ELR (cell line): ENCODE results near the gene POFUT1.
A peak's percentile ranks its signal among the peaks of the same experiment; 100 is the strongest.
"Not testable (repeated sequence)": the region's sequence is repeated elsewhere in the genome, so short reads cannot be mapped to it uniquely, and the experiment has no call there.

Experiments
- DNase-seq: peaks from one replicate; pipeline ENCODE4 v3.0.0-alpha.2; 2015; ENCODE audit warnings: low read depth

Gene POFUT1

DNA sequence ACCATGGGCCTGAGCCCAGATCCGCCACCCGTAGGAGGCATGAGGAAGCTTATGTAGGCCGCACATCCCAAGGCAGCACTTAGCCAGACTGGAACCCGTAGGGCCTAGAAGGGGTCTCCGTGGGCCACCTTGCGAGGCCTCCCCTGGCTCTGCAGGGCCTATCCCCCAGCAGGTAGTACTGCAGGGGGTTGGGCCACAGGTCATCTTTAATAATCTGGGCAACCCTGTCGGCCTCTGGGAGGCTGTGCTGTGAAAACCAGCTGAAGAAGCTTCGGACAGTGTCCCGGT, 18.6 kb upstream of the POFUT1 start:
- DNase-seq = no peak

DNA sequence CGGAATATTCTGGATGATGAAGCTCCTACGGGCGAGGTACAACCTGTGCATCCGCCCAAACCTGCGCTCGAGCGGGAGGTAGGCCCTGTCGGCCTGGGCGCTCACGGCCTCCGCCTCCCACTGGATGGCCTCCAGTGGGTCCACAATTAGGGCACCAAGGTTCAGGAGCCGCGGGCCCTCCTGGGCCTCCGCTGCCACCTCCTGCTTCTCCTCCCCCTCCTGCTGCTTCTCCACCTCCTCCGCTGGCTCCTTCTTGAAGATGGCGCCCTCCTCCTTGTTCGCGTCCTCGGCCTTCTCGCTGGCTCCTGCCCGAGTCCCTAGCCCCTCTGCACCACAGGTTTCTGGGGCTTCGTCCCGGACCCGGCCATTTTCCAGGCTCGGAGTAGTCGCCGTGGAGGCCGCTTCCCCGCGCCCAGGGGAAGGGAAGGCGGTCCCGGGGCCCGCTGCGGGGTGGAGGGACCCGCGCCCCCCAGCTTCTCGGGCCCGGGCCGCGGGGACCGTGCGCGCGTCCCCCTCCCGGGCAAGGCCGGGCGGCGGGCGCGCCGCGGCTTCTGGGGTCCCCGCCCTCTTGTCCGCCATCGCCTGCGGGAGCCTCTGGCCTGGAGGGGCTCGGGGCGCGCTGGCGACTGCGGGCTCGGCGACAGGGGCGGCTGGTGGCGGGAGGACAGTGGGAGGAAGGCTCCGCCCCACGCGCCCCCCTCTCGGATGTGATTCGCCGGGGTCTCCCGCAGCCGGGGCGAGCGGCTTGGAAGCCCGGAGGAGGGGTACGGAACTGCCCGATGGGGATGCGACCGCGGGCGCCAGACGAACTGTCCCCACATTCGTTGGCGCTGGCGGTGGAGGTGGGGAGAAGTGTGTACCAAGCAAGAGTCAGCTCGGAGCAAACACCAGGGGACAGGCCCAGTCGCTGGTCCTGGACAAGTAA, 17.7 kb upstream of the POFUT1 start:
- DNase-seq = peak; percentile 50

DNA sequence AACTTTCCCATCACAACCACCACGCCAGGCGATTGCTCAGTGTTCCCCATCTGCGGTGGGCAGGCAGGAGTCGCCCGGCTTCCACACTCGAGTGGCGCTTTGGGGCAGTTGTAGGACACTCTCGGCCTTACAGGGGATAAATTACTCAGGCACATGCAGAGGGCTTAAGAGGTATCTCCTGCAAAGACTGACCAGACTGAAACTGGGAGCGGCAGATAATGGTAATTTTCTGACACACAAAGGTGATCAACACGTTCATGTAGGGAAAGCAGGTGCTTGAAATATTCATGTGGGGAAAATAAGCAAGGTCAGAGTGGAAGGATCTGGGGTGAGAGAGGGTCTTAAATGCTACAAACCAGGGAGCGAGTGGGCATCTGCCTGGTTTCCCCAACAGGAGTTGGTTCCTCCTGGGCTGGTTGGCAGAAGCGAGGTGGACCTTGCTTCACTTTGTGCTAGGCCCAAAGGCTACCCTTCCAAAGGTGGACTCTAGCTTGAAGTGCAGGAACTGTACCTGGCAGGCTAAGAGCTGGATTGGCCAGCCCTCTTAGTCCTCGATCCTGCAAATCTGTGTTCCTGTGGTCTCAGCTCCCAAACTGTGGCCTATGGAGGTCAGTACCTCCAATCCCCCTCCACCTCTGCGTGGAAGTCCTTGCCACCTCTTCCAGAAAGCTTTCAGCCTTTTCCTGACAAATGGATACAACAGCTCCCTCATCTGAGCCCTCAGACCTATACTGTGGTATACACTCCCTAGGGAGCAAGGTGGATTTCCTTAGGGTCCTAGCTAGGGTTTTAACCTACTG, 16.9 kb upstream of the POFUT1 start:
- DNase-seq = no peak

- DNase-seq = no peak
Measured at GRCh38 chr20:32191422-32191821, 16.3 kb upstream of the POFUT1 start.

DNA sequence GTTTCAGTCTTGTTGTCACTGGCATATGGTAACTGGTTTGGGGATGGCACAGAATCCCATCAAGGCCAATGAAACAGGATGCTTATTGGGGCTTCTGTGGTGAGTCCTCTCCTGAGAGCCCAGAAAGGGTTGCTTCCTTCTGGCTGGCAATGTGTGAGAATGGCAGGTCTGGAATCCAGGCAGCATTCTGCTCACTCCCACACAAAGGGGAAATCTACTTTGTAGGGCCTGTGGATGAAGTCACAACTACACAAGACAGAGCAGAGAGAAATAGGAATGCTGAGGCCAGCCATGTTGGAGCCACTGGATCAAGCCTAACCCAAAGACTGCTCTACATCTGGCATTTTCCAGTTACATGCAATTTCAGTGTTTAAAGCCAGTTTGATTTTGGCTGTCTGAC, 15.8 kb upstream of the POFUT1 start:
- DNase-seq = no peak

DNA sequence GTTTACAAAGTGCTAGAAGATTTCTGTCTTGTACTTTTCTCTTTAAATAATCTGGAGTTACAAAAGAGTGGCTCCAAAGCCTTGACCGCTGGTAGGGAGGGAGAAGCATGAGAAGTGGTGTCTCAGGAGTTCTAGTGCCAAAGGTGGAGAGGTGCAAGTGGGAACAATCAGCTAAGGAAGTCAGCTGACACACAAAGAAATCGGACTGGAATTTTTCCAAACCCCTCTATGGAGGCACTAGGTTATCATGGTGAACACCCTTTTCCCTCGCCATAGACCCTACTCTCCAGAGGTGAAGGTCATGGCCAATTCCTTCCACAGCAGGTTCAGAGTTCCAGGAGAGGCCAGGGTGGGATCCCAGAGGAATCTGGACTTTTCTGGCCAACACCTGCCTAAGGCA, 15.0 kb upstream of the POFUT1 start:
- DNase-seq = no peak

DNA sequence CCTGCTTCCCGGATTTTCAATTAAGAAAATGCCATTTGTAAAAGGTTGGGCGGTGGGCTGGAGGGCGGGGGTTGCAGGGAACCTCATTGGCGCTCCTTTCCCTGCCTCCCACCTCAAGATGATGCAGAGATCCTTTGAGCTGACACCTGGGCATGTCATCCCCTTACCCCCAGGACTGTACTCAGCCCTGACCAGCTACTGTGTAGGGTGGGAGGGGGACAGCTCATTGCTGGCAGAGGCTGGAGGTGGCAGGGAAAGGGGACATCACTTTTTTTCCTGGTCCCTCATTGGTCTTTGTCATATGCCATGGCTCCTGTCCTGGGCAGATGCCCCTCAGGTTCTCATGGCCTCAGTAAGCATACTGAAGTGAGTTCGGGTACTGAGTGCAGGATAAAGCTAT, 14.3 kb upstream of the POFUT1 start:
- not testable (repeated sequence) for DNase-seq

- no peak for DNase-seq
Measured at GRCh38 chr20:32193996-32194395, 13.7 kb upstream of the POFUT1 start.

DNA sequence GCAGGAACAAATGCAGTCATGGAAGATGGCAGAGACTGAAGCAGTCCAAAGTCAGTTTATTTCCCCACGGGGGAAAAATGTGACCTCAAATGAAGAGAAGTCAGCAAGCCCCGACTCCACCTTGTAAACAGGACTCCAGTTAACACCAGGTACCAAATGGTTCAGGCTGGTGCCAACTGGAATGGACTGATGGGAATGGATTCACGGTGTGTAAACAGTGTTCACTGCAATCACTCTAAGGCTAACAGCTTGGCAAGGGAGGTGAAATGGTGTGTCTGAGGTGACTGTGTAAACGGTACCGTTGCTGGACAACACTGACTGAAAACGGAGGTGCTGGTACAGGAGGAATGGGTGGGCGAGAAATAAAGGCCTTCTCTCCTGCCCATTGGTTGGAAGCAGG, 12.1 kb upstream of the POFUT1 start:
- DNase-seq = no peak

DNA sequence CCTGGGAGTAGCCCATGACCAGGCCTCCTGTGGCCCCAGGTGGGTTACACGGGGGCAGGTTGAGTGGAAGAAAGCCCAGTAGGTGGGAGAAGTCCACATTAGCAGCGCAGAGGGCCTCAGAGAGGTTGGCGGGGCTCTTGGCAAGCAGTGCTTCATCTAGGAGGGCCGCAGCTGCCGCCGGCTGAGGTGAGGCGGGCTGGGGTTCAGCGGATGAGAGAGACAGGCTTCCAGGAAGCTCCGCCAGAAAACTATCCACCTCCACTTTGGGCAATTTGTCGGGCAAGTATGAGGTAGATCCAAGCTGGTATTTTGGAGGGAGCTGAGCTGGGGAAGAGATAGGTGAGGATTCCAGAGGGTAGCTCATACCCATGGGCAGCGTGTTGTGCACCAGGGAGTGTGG, 11.1 kb upstream of the POFUT1 start:
- not testable (repeated sequence) for DNase-seq

DNA sequence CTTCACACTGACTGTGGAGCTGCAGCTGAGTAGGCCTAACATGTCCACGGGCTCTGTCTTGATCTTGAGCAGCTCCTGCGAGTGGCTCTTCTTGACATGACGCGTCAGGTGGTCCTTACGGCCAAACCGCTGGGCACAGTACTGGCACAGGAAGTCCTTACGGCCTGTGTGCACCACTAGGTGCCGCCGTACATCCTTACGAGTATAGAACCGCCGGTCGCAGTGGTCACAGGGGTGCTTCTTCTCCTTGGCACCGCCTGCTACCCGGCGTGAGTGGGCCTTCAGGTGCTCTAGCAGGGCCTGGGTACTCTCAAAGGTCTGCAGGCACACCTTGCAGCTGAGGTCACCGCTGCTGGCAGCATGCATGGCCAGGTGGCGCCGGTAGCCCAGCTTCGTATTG, 10.5 kb upstream of the POFUT1 start:
- not testable (repeated sequence) for DNase-seq

DNA sequence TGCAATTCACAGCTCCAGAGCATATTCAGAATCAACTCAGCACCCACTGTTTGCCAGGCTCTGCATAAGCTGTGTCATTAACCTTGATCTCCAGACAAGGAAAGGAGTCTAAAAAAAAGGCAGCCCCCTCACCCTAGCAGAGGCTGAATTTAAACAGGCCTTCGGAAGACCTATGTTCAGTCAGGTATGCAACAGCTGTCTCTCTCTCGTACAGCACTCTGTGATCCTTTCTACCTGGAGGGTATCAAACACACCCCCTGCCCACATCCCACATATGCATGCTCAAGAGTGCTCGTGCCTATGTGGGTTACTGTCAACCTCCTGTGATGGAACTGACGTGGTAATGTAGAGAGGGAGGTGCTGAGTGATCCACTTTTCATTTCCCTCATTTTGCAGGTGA, 8.7 kb upstream of the POFUT1 start:
- DNase-seq = no peak

DNA sequence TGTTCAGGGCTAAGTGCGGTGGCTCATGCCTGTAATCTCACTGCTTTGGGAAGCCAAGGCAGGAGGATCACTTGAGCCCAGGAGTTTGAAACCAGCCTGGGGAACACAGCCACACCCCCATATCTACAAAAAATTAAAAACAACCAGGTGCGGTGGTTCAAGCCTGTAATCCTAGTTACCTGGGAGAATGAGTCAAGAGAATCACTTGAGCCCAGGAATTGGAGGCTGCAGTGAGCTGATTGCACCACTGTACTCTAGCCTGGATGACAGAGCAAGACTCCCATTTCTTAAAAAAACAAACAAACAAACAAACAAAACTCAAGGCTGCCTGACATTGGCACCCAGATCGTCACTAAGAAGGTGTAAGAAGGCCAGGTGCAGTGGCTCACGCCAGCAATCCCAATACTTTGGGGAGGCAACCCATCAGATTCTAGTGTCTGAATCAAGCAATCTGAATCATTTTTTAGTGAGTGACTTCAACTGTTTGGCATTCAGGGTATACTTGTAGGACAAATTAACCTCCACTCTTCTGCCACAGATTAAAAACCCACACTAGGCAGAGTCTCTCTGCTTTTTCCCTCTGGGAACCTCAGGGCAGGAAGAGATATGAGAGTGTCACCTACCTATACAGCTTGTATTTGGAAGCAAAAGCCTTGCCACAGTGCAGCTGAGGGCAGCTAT, 6.2 kb upstream of the POFUT1 start:
- peak; percentile 63 for DNase-seq

GRCh38 chr20:32201977-32202363, 5.7 kb upstream of the POFUT1 start:
- no peak for DNase-seq

DNA sequence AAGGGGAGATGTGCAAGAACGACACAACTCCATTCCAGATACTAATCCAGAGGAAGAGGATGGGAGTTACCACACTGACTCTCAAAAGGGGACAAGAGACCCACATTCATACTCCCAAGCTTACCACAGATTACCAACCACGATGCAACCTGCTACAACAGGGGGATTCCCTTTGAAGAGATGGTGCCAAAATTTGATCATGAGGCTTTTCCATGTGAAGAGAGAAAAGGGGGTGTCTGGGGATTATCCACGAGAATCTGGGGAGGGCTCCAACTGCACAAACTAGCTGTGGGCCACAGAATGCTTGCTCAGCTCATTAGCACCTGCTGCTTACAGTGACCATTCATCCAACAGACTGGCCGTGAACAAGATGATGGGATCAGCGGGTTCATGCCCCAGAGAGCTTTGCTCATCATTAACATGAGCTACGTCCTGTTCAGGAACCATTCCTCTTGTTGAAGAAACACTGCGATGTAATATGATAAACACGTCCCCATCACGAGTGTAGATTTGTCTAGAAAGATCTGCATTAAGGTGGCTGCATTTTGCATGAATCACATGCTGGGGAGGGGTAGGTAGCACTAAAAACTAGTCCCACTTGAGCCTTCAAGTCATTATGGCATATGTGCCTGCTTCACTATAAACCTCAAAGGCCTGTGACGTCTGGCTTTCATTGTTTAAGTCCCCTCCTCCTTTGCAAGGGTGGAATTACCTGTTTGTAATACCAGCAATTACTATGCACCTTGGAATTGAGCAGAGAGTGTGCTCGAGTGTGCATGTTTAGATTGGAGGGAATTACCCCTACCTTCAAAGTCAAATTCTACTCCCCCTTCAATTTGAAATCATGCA, 4.1 kb upstream of the POFUT1 start:
- DNase-seq = no peak

- no peak for DNase-seq
Measured at GRCh38 chr20:32204205-32205109, 3.2 kb upstream of the POFUT1 start.

DNA sequence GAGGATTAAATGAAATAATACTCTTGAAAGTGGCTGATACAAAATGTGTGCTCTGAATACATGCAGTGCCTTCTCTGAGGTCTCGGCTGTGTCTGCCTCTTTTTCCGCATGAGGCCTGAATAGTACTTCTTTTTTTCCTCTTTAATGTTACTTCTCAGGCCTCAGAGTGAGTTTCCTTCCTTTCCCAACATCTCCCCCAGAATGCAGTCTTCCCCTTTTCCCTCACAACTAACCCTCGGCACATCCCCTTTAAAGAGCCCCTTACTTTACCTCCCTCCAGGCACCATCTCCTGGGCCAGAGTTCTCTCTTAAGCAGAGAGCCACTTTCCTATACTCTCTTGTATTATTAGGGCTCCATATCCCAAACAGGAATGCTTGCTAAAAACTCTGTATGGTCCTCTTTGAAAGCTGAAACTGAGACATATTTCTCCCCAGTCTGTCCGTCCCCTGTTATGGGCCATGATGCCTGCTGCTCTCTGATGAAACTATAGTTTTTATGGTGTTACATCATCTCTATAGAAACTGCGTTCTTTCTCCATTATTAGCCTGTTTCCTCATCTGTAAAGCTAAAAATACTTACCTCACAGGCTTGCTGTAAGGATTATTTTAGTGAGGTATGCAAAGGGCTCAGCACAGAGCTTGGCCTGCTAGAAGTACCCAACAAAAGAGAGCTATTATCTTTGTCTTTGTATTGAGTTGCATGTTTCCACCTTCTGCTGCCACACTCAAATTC, 2.4 kb upstream of the POFUT1 start:
- DNase-seq = no peak

DNA sequence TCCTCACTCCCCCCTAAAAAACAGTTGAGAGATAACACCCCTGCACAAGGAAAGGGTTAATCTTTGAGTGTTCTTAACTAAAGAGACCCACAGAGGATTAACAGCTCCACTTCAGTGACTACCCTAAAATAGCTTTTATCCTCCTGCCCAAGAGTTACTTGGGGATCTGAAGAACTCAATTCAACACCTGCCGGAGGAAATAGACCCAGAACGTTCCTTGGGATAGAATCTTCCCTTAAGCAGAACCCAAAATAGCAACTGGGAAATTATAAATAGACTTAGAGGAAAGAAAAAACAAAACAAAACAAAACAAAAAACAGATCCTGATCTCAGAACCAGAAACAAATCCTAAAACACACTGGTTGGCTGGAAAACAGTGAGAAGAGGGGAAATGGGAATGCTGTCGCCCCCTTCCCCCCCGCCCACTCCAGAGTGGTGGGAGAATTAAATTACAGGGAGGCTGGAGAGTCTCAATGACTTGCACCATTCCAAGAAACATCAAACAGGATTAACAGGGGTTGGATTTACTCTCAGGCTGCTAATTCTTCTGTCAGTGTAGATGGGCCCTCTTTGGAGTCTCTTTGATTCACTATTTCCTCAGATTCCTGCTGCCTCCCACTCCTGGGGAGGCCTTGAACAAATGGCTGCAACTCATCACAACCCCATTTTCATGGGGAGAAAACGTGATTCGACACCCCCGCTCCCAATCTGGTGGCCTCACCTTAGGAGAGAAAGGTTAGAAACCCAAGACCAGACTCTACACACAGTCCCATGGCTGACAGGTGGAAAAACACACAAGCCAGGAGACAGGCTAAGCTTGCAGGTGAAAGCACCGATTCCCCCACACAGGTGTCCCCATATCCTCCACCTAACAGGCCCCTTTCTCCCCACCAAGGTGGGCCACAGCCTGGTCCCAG, 1.6 kb upstream of the POFUT1 start:
- no peak for DNase-seq
